Transverse colon (tissue), 4 donors: ENCODE data around the gene ABCB10. TPM values are rescaled to one million over a fixed set of nuclear protein-coding genes. Genes with fewer than 3 reads are reported as not detected.

Source experiments
- DNase-seq: peaks from one replicate; pipeline ENCODE4 v3.0.0-alpha.2; 2019
- H3K27ac ChIP-seq, 4 donors: fragments of 200-600 bp; sonication (generic); 2 replicates each; pipeline ENCODE4 v1.5.1; 2016 to 2018; ENCODE audit warnings: inconsistent platforms in 4 of 4
- H3K27me3 ChIP-seq: fragments of 200-600 bp; sonication (generic); 2 replicates; pipeline ENCODE4 v1.5.1; 2017; ENCODE audit warnings: inconsistent platforms
- H3K36me3 ChIP-seq, 4 donors: fragments of 200-600 bp; sonication (generic); 2 replicates each; pipeline ENCODE4 v1.5.1; 2017 to 2019; ENCODE audit warnings: inconsistent platforms in 4 of 4
- H3K4me1 ChIP-seq, 4 donors: fragments of 200-600 bp; sonication (generic); 2 replicates each; pipeline ENCODE4 v1.5.1; 2017 to 2020; ENCODE audit warnings: inconsistent platforms in 4 of 4
- H3K4me3 ChIP-seq, 4 donors: fragments of 200-600 bp; sonication (generic); 1 replicate in 1 of 4; 2 replicates in 3 of 4; pipeline versions ENCODE4 v1.5.1 to v1.6.1; 2017 to 2019; ENCODE audit warnings: inconsistent platforms in 4 of 4
- H3K9me3 ChIP-seq, 2 donors: fragments of 200-600 bp; sonication (generic); 2 replicates each; pipeline ENCODE4 v1.5.1; 2017 to 2019; ENCODE audit warnings: inconsistent platforms in 2 of 2
- EP300 ChIP-seq: sonication (generic); formaldehyde crosslinking; IDR thresholded peaks from one replicate; pipeline ENCODE4 v1.6.1; 2017; ENCODE audit warnings: antibody characterized with exemption, low read depth
- POLR2A ChIP-seq: fragments of 450-650 bp; IDR thresholded peaks from one replicate; pipeline ENCODE4 v1.6.1; 2016; ENCODE audit warnings: antibody characterized with exemption, mild to moderate bottlenecking, moderate library complexity
- POLR2AphosphoS5 ChIP-seq, 3 donors: sonication (generic); formaldehyde crosslinking; IDR thresholded peaks; one replicate each; pipeline ENCODE4 v1.6.1; 2016; ENCODE audit warnings: antibody characterized with exemption in 3 of 3
- WGBS, 2 donors: methylation state at CpG; one replicate each; pipeline ENCODE4 v1.1.5; 2018; ENCODE audit warnings: low coverage in 1 of 2; 5-methylcytosine and 5-hydroxymethylcytosine counted together
- in situ Hi-C, 4 donors: fragments of 200-750 bp; cut with MboI; loops; one replicate each; pipeline versions ENCODE4 v1.15.0 to v1.15.1; 2017; ENCODE audit warnings: low sequenced_read_pairs in 3 of 4, low pct_ligation_motif_present in 1 of 4, low pct_unique_long_range_greater_than_20kb in 1 of 4
- intact Hi-C: fragments of 100-400 bp; cut with DNase I; formaldehyde crosslinking; loops from one replicate; pipeline ENCODE4 v1.15.1; 2023; ENCODE audit warnings: low total_unique reads
- total RNA-seq, 4 donors: library from RNA; depleted of rRNA; stranded (reverse); fragments of >200 nt; gene quantifications; one replicate each; pipeline ENCODE4 v1.1.0, GENCODE V29; 2016
- TF ChIP-seq, protein P1 (sequence below), 5 experiments: fragments of 200-600 bp in 3 of 5; fragments of 450-650 bp in 2 of 5; sonication (generic) in 3 of 5; IDR thresholded peaks; 1 replicate in 2 of 5; 2 replicates in 3 of 5; pipeline ENCODE4 v1.5.1; 2016 to 2017; ENCODE audit warnings: antibody characterized with exemption in 5 of 5, inconsistent platforms in 3 of 5, mild to moderate bottlenecking in 2 of 5, moderate library complexity in 1 of 5

Gene ABCB10
- total RNA-seq, 4 donors from 2014 or later = 4.5 to 22.5 (median 18.9) TPM

DNA sequence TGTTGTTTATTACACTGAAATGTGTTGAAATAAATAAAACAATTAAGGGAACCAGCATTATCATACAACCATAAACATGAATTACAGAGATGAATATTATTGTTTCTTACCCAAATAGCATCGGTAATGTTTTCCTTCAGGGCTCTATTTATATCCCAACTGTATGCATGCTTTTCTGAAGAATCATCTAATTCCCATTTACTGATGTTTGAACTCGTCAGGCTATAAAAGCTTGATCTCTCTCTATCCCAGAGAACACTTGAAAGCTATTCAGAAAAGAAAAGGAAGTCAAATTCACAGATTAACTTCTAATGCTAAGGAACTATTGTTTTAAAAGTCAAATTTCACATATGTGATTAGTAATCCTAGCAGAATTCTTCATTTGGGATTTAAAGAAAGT lies 62.7 kb downstream of the ABCB10 start:
- in situ Hi-C loops (loop anchor here in 1 of 4 donors (25.0 kb wide), 1 partner anchor 233 kb away; the partner anchor contains the start of gene RAB4A), intact Hi-C loops (no loop called here)
- TF ChIP-seq EP300 (no peak), POLR2A (no peak), POLR2AphosphoS5 (IDR thresholded peaks at IDR 0.05) (no peak)
- TF ChIP-seq, protein P1, sequence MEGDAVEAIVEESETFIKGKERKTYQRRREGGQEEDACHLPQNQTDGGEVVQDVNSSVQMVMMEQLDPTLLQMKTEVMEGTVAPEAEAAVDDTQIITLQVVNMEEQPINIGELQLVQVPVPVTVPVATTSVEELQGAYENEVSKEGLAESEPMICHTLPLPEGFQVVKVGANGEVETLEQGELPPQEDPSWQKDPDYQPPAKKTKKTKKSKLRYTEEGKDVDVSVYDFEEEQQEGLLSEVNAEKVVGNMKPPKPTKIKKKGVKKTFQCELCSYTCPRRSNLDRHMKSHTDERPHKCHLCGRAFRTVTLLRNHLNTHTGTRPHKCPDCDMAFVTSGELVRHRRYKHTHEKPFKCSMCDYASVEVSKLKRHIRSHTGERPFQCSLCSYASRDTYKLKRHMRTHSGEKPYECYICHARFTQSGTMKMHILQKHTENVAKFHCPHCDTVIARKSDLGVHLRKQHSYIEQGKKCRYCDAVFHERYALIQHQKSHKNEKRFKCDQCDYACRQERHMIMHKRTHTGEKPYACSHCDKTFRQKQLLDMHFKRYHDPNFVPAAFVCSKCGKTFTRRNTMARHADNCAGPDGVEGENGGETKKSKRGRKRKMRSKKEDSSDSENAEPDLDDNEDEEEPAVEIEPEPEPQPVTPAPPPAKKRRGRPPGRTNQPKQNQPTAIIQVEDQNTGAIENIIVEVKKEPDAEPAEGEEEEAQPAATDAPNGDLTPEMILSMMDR (IDR thresholded peaks at IDR 0.05) = no peak
- no peaks in the 10 kb centered on the region for H3K27me3 ChIP-seq
- no peak overlapping the region for H3K4me3 ChIP-seq
- WGBS, 2 donors = 88 to 96% methylated on average over 2 of the region's 2 CpGs
- no peak for DNase-seq
- H3K9me3 ChIP-seq = no peaks in the 10 kb centered on the region
- H3K36me3 ChIP-seq = peaks cover 0 to 78% (median 22%) of the 10 kb centered on the region in 4 donors
- H3K27ac ChIP-seq = no peak overlapping the region
- H3K4me1 ChIP-seq = no peaks in the 10 kb centered on the region

DNA sequence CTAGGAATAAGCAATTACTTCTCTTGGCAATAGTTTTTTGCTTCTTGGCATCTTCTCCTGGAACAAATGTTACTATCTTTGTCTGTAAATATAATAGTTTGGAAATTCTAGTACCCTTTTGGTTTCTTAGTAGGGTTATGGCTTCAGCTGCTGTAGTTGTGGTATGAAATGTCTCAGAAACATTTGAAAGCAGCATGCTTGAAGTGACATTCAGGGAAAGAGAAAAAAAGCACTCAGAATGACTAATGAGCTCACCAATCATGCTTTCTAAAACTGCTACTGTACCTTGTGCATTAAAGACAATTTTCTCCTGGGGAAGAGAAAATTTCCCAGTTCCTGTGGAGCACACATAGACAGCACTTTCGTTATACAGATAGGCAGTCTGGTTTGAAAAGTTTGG lies 71.3 kb downstream of the ABCB10 start:
- 91 to 100% methylated on average over 1 of the region's 1 CpG for WGBS, 2 donors
- intact Hi-C loops = no loop called here
- peaks cover 0 to 64% (median 22%) of the 10 kb centered on the region in 4 donors for H3K36me3 ChIP-seq

DNA sequence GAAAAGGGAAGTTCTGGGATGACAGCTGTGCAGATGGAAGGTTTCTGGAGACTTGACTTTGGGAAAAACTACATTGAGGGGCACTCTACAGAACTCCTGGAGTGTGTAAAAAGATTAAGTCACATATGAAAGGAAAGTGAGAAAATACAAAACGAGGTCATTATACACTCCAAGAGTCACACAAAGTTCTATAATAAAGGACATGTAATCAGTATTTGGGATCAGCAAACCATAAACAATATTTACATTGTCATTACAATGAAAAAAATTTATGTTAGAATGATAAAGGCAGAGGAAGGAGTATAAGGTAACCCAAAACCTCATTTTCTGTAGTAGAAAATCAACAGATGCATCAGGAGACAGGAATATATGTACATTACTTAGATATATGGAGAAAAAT lies 73.2 kb downstream of the ABCB10 start:
- H3K36me3 ChIP-seq = peaks cover 0 to 66% (median 22%) of the 10 kb centered on the region in 4 donors
- in situ Hi-C loops (loop anchor here in 2 of 4 donors (10.0 to 25.0 kb wide), 2 partner anchors 223 to 231 kb away; partner anchors contain the start of gene RAB4A (in 1 of the 2)), intact Hi-C loops (no loop called here)
- no peak overlapping the region for H3K4me3 ChIP-seq
- H3K4me1 ChIP-seq = no peaks in the 10 kb centered on the region
- TF ChIP-seq, protein P1 (IDR thresholded peaks at IDR 0.05) = no peak
- TF ChIP-seq EP300 (no peak), POLR2A (no peak)
- 59 to 63% methylated on average over 1 of the region's 1 CpG for WGBS, 2 donors
- no peak overlapping the region for H3K27ac ChIP-seq
- H3K9me3 ChIP-seq = no peaks in the 10 kb centered on the region
- H3K27me3 ChIP-seq = no peaks in the 10 kb centered on the region
- no peak for DNase-seq

More for the DNA sequence above, 71.3 kb downstream of the ABCB10 start:
- in situ Hi-C loops = loop anchor here in 2 of 4 donors (10.0 to 25.0 kb wide), 2 partner anchors 225 to 232 kb away; partner anchors contain the start of gene RAB4A (in 1 of the 2)
- H3K9me3 ChIP-seq = no peaks in the 10 kb centered on the region
- DNase-seq = no peak
- no peaks in the 10 kb centered on the region for H3K27me3 ChIP-seq
- H3K27ac ChIP-seq = no peak overlapping the region
- TF ChIP-seq EP300 (no peak), POLR2A (no peak), POLR2AphosphoS5 (IDR thresholded peaks at IDR 0.05) (no peak)
- TF ChIP-seq, protein P1 (IDR thresholded peaks at IDR 0.05) = no peak
- no peak overlapping the region for H3K4me3 ChIP-seq
- no peaks in the 10 kb centered on the region for H3K4me1 ChIP-seq

DNA sequence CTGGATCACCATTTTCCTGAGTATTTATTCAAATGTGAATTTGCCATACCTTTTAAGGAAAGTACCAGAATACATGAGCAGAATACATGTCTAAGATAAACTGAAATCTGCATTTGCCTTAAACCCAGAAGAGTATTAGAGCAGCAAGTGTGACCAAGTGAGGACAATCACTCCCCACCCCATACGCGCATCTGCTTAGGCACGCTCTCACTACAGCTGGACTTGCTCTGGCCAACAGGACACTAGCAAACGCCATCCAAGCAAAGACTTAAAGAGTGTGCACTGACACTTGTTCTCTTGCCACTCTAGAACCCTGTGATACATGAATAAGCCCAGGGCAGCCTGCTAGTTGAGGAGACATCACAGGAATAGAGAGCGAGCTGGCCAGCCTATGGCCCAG lies 76.0 kb downstream of the ABCB10 start:
- Histone ChIP-seq H3K4me1 (peaks cover 0 to 3% (median 0%) of the 10 kb centered on the region in 4 donors), H3K36me3 (peaks cover 0 to 42% (median 17%) of the 10 kb centered on the region in 4 donors), H3K4me3 (no peak overlapping the region), H3K9me3 (no peaks in the 10 kb centered on the region), H3K27ac (no peak overlapping the region), H3K27me3 (no peaks in the 10 kb centered on the region)
- in situ Hi-C loops = loop anchor here in 3 of 4 donors (5.0 to 25.0 kb wide), 3 partner anchors 220 to 228 kb away; partner anchors contain the start of gene RAB4A (in 1 of the 3)
- TF ChIP-seq, protein P1 (IDR thresholded peaks at IDR 0.05) = no peak
- no peak for TF ChIP-seq POLR2AphosphoS5 (IDR thresholded peaks at IDR 0.05)
- TF ChIP-seq POLR2A = no peak
- TF ChIP-seq EP300 = no peak
- intact Hi-C loops = loop anchor here (5.0 kb wide), 1 partner anchor 225 kb away; no protein-coding TSS in a partner anchor
- DNase-seq = no peak
- 96% methylated on average over 5 of the region's 5 CpGs; no CpG with 5 or more reads in 1 of the 2 donors for WGBS, 2 donors
